GM12891 (cell line): ENCODE data around the gene KCTD18. TPM values are rescaled to one million over a fixed set of nuclear protein-coding genes. Genes with fewer than 3 reads are reported as not detected.

Source experiments
- DNase-seq: peaks from one replicate; pipeline ENCODE4 v3.0.0; 2011; ENCODE audit warnings: low spot score; ENCODE audit not compliant: insufficient read length
- FAIRE-seq: peaks from 2 replicates; lab custom pipeline; 2011; peaks lifted over from hg19 to GRCh38; lab: Jason Lieb, UNC
- PAX5 ChIP-seq: IDR thresholded peaks from 2 replicates; pipeline ENCODE4 v1.6.1; 2011; ENCODE audit warnings: low read length, moderate library complexity, mild to moderate bottlenecking; ENCODE audit not compliant: insufficient read depth, severe bottlenecking
- POLR2A ChIP-seq: IDR thresholded peaks from 2 replicates; pipeline ENCODE4 v1.6.1; 2011; ENCODE audit warnings: low read depth, low read length, control low read depth
- POLR2AphosphoS5 ChIP-seq: IDR thresholded peaks from 2 replicates; pipeline ENCODE4 v1.6.1; 2011; ENCODE audit warnings: low read depth, low read length, control low read depth
- POU2F2 ChIP-seq: IDR thresholded peaks from 2 replicates; pipeline ENCODE4 v1.6.1; 2011; ENCODE audit warnings: low read depth, mild to moderate bottlenecking, control low read depth, low read length, moderate library complexity
- SPI1 ChIP-seq: IDR thresholded peaks from 2 replicates; pipeline ENCODE4 v1.6.1; 2011; ENCODE audit warnings: low read depth, low read length, control low read depth
- TAF1 ChIP-seq: IDR thresholded peaks from 2 replicates; pipeline ENCODE4 v1.6.1; 2011; ENCODE audit warnings: low read depth, low read length, control low read depth
- polyA plus RNA-seq: library from polyadenylated mRNA; unstranded; fragments of >200 nt; gene quantifications from one replicate; pipeline ENCODE4 v1.2.1, GENCODE V29; 2012; ENCODE audit warnings: low read depth, missing spikeins, inconsistent platforms; ENCODE audit not compliant: missing spikeins

The KCTD18 gene
- polyA plus RNA-seq = 10.2 TPM

GRCh38 chr2:200509612-200510433 is at the start of gene KCTD18:
Gene KCTD18 (minus strand): TSS chr2:200510068. CDS start chr2:200507016, 3,052 bp downstream.
- DNase-seq (peak; percentile 91), FAIRE-seq (peak; percentile 96)
- 0 out of 2 replicates have a peak, but pooled peaks have one; percentile 23 for TF ChIP-seq SPI1
- peak; percentile 87 for TF ChIP-seq PAX5
- TF ChIP-seq POLR2A = 0 out of 2 replicates have a peak, but pooled peaks have one; percentile 49
- no peak for TF ChIP-seq POU2F2
- TF ChIP-seq POLR2AphosphoS5 = no peak; the same call in 1 of the 2 replicates
- TF ChIP-seq TAF1 = no peak; the same call in 1 of the 2 replicates

- TF ChIP-seq POLR2AphosphoS5 = no peak
- no peak for TF ChIP-seq POU2F2
- no peak for TF ChIP-seq TAF1
- TF ChIP-seq PAX5 = no peak
- no peak for TF ChIP-seq POLR2A
- TF ChIP-seq SPI1 = no peak
- DNase-seq (no peak), FAIRE-seq (no peak)
Observed at GRCh38 chr2:200540793-200541192, 30.9 kb upstream of the KCTD18 start.

- no peak for DNase-seq
- TF ChIP-seq POLR2A = no peak
- TF ChIP-seq TAF1 = no peak
- no peak for TF ChIP-seq SPI1
- TF ChIP-seq POLR2AphosphoS5 = no peak
- TF ChIP-seq PAX5 = no peak
- no peak for TF ChIP-seq POU2F2
- FAIRE-seq = no peak
Observed at GRCh38 chr2:200538139-200538538, 28.3 kb upstream of the KCTD18 start.

- TF ChIP-seq POLR2A (no peak), TAF1 (no peak), SPI1 (no peak), POLR2AphosphoS5 (no peak), POU2F2 (no peak), PAX5 (no peak)
- FAIRE-seq (no peak), DNase-seq (no peak)
Observed at GRCh38 chr2:200534572-200534971, 24.7 kb upstream of the KCTD18 start.

- FAIRE-seq (no peak), DNase-seq (no peak)
- TF ChIP-seq TAF1 = no peak
- no peak for TF ChIP-seq POU2F2
- no peak for TF ChIP-seq PAX5
- TF ChIP-seq SPI1 = no peak
- TF ChIP-seq POLR2A = no peak
- TF ChIP-seq POLR2AphosphoS5 = no peak
Observed at GRCh38 chr2:200533754-200534153, 23.9 kb upstream of the KCTD18 start.

- TF ChIP-seq PAX5 (no peak), POLR2AphosphoS5 (no peak), TAF1 (no peak), POLR2A (no peak), SPI1 (no peak), POU2F2 (no peak)
- FAIRE-seq (no peak), DNase-seq (no peak)
Observed at GRCh38 chr2:200528228-200528627, 18.4 kb upstream of the KCTD18 start.

GRCh38 chr2:200525882-200526651 is 16.2 kb upstream of the KCTD18 start, which contains the start of gene SGO2:
Gene SGO2 (plus strand): TSS chr2:200526207. CDS start chr2:200532976, 6,769 bp downstream.
- FAIRE-seq (peak; percentile 100), DNase-seq (peak; percentile 79)
- TF ChIP-seq POU2F2 (0 out of 2 replicates have a peak, but pooled peaks have one; percentile 12), POLR2A (peak; percentile 87), TAF1 (peak; percentile 45), PAX5 (no peak), SPI1 (0 out of 2 replicates have a peak, but pooled peaks have one; percentile 53), POLR2AphosphoS5 (peak; percentile 79; the same call in 1 of the 2 replicates)

GRCh38 chr2:200525551-200525881 is 15.6 kb upstream of the KCTD18 start:
- TF ChIP-seq PAX5 = no peak
- TF ChIP-seq POU2F2 = no peak
- TF ChIP-seq POLR2A = no peak
- no peak for TF ChIP-seq TAF1
- no peak for TF ChIP-seq SPI1
- DNase-seq = no peak
- FAIRE-seq = no peak

GRCh38 chr2:200525066-200525465 is 15.2 kb upstream of the KCTD18 start:
- FAIRE-seq (no peak), DNase-seq (no peak)
- TF ChIP-seq SPI1 (no peak), PAX5 (no peak), POLR2AphosphoS5 (no peak), POLR2A (no peak), POU2F2 (no peak), TAF1 (no peak)

- no peak for DNase-seq
- FAIRE-seq = no peak
- no peak for TF ChIP-seq POU2F2
- no peak for TF ChIP-seq SPI1
- TF ChIP-seq TAF1 = no peak
- no peak for TF ChIP-seq PAX5
- TF ChIP-seq POLR2AphosphoS5 = no peak
- TF ChIP-seq POLR2A = no peak
Observed at GRCh38 chr2:200523604-200524003, 13.7 kb upstream of the KCTD18 start.
